Breast epithelium (tissue), 3 donors: Measurements from ENCODE around the gene LIPA.

Source experiments
- POLR2AphosphoS5 ChIP-seq, 3 donors: sonication (generic); formaldehyde crosslinking; IDR thresholded peaks; one replicate each; pipeline ENCODE4 v1.6.1; 2017; ENCODE audit warnings: antibody characterized with exemption in 3 of 3
- TF ChIP-seq, protein P1 (sequence below), 3 donors: fragments of 450-650 bp; IDR thresholded peaks; one replicate each; pipeline ENCODE4 v1.5.1; 2016 to 2017; ENCODE audit warnings: antibody characterized with exemption in 3 of 3, mild to moderate bottlenecking in 3 of 3, moderate library complexity in 3 of 3

- TF ChIP-seq, protein P1, sequence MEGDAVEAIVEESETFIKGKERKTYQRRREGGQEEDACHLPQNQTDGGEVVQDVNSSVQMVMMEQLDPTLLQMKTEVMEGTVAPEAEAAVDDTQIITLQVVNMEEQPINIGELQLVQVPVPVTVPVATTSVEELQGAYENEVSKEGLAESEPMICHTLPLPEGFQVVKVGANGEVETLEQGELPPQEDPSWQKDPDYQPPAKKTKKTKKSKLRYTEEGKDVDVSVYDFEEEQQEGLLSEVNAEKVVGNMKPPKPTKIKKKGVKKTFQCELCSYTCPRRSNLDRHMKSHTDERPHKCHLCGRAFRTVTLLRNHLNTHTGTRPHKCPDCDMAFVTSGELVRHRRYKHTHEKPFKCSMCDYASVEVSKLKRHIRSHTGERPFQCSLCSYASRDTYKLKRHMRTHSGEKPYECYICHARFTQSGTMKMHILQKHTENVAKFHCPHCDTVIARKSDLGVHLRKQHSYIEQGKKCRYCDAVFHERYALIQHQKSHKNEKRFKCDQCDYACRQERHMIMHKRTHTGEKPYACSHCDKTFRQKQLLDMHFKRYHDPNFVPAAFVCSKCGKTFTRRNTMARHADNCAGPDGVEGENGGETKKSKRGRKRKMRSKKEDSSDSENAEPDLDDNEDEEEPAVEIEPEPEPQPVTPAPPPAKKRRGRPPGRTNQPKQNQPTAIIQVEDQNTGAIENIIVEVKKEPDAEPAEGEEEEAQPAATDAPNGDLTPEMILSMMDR (IDR thresholded peaks at IDR 0.05) = no peak
- TF ChIP-seq POLR2AphosphoS5 (IDR thresholded peaks at IDR 0.05) = no peak
Measured at GRCh38 chr10:89258881-89259280, 7.3 kb upstream of the LIPA start.
